Panc1 (cell line): ENCODE results near the gene HSP90B1. TPM values are rescaled to one million over a fixed set of nuclear protein-coding genes. Genes with fewer than 3 reads are reported as not detected.

Source experiments
- ATAC-seq: fragments of 200-7000 bp; cut with Tn5 transposase; 2 replicates; pipeline ENCODE4 v1.9.1; 2020; ENCODE audit warnings: mild to moderate bottlenecking, moderate library complexity
- BruUV-seq: library from RNA; stranded (reverse); fragments of 400-500 nt; replicated peaks from 2 replicates; lab custom pipeline; 2021; lab: Mats Ljungman, UMichigan
- CTCF ChIA-PET: fragments of 300-600 bp; sonication (Branson Sonifier 250); formaldehyde crosslinking; loops from one replicate; lab custom pipeline; 2022; ENCODE audit warnings: antibody characterized with exemption; lab: Charles Lee
- POLR2A ChIA-PET: fragments of 300-600 bp; sonication (Branson Sonifier 250); formaldehyde crosslinking; loops from one replicate; lab custom pipeline; 2022; ENCODE audit warnings: antibody characterized with exemption; lab: Charles Lee
- DNase-seq: peaks from one replicate; pipeline ENCODE4 v3.0.0-alpha.2; 2010; ENCODE audit warnings: low read depth, low spot score
- H3K27ac ChIP-seq: 2 replicates; pipeline ENCODE4 v1.5.1; 2011; ENCODE audit warnings: mild to moderate bottlenecking, low read length, inconsistent platforms
- H3K27me3 ChIP-seq: fragments of 200-500 bp; sonication (Bioruptor generic); 2 replicates; pipeline ENCODE4 v1.6.0; 2014; ENCODE audit warnings: low read length, inconsistent platforms; ENCODE audit not compliant: control insufficient read depth, insufficient read depth
- H3K36me3 ChIP-seq: fragments of 200-500 bp; sonication (Bioruptor generic); 2 replicates; pipeline ENCODE4 v1.5.1; 2014; ENCODE audit warnings: inconsistent platforms, mild to moderate bottlenecking, low read length, moderate library complexity; ENCODE audit not compliant: control insufficient read depth, insufficient read depth
- H3K4me1 ChIP-seq: 2 replicates; pipeline ENCODE4 v1.5.1; 2011; ENCODE audit warnings: inconsistent platforms, mild to moderate bottlenecking, low read length, moderate library complexity; ENCODE audit not compliant: control insufficient read depth, insufficient read depth
- H3K4me3 ChIP-seq, 2 experiments: 2 replicates each; pipeline ENCODE4 v1.5.1; 2011 to 2012; ENCODE audit warnings: low read depth in 2 of 2, low read length in 2 of 2, mild to moderate bottlenecking in 2 of 2, inconsistent platforms in 1 of 2, moderate library complexity in 1 of 2
- H3K9me3 ChIP-seq: fragments of 200-500 bp; sonication (Bioruptor generic); 2 replicates; pipeline ENCODE4 v1.5.1; 2014; ENCODE audit warnings: low read depth, mild to moderate bottlenecking, inconsistent platforms, low read length, moderate library complexity; ENCODE audit not compliant: control insufficient read depth, insufficient read depth
- POLR2AphosphoS5 ChIP-seq: IDR thresholded peaks from 2 replicates; pipeline ENCODE4 v1.6.1; 2012; ENCODE audit warnings: mild to moderate bottlenecking, low read depth, low read length, moderate library complexity
- SIN3A ChIP-seq: IDR thresholded peaks from 2 replicates; pipeline ENCODE4 v1.6.1; 2012; ENCODE audit warnings: low read depth, mild to moderate bottlenecking, low read length, moderate library complexity, borderline replicate concordance; ENCODE audit not compliant: insufficient read depth
- TCF7L2 ChIP-seq: IDR thresholded peaks from 2 replicates; pipeline ENCODE4 v1.6.1; 2011; ENCODE audit warnings: mild to moderate bottlenecking, low read depth, low read length, inconsistent platforms
- in situ Hi-C: cut with HindIII; loops from 2 replicates; pipeline ENCODE4 v1.10.0; 2016; ENCODE audit warnings: low sequenced_read_pairs, low pct_unique_long_range_greater_than_20kb
- intact Hi-C: fragments of 100-400 bp; cut with micrococcal nuclease; formaldehyde crosslinking; loops from one replicate; pipeline ENCODE4 v1.10.0; 2022; ENCODE audit not compliant: unreplicated experiment
- total RNA-seq: library from RNA; stranded (reverse); gene quantifications from one replicate; pipeline ENCODE4 v1.2.1, GENCODE V29; 2021; ENCODE audit not compliant: unreplicated experiment
- TF ChIP-seq, protein P1 (sequence below), 2 experiments: IDR thresholded peaks; 2 replicates each; pipeline ENCODE4 v1.6.1; 2011 to 2012; ENCODE audit warnings: low read depth in 2 of 2, control low read depth in 1 of 2, low read length in 1 of 2, mild to moderate bottlenecking in 1 of 2, moderate library complexity in 1 of 2; ENCODE audit not compliant: insufficient read depth in 1 of 2
- TF ChIP-seq, protein P2 (sequence below): fragments of 450-650 bp; IDR thresholded peaks from 2 replicates; pipeline ENCODE4 v1.5.1; 2017; ENCODE audit warnings: mild to moderate bottlenecking

The HSP90B1 gene
- total RNA-seq, 1 experiment from 2014 or later: 503 TPM

DNA sequence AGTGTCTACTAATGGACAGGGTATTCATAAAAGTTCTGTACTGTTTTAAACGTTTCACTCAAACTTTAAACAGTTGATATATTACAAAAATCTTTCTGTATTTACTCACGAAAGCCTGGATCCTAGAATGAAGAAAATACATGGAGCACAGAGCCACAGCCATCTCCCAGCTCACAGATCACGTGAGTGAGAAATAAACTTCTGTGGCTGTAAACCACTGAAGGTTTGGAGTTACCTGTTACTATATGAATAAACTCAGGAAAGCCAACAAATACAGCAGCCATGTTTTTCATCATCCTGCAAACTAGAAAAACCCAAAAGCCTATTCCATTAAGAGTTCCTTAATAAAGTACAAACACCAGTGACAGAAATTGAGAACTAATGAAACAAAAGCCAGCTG is 34.6 kb downstream of the HSP90B1 start:
- in situ Hi-C loops: no loop called here
- intact Hi-C loops: no loop called here
- Histone ChIP-seq H3K4me1 (peaks cover 21% of the 10 kb centered on the region), H3K4me3 (peak overlapping the region; percentile 93 to 96), H3K36me3 (peaks cover 7% of the 10 kb centered on the region), H3K9me3 (no peaks in the 10 kb centered on the region), H3K27me3 (no peaks in the 10 kb centered on the region), H3K27ac (peak overlapping the region; percentile 99)
- POLR2A ChIA-PET: interaction anchor here (1.1 to 1.2 kb wide), 2 partner anchors 8 to 35 kb away, joined by 3 to 5 read pairs; a partner anchor contains a TSS
- TF ChIP-seq, protein P1, sequence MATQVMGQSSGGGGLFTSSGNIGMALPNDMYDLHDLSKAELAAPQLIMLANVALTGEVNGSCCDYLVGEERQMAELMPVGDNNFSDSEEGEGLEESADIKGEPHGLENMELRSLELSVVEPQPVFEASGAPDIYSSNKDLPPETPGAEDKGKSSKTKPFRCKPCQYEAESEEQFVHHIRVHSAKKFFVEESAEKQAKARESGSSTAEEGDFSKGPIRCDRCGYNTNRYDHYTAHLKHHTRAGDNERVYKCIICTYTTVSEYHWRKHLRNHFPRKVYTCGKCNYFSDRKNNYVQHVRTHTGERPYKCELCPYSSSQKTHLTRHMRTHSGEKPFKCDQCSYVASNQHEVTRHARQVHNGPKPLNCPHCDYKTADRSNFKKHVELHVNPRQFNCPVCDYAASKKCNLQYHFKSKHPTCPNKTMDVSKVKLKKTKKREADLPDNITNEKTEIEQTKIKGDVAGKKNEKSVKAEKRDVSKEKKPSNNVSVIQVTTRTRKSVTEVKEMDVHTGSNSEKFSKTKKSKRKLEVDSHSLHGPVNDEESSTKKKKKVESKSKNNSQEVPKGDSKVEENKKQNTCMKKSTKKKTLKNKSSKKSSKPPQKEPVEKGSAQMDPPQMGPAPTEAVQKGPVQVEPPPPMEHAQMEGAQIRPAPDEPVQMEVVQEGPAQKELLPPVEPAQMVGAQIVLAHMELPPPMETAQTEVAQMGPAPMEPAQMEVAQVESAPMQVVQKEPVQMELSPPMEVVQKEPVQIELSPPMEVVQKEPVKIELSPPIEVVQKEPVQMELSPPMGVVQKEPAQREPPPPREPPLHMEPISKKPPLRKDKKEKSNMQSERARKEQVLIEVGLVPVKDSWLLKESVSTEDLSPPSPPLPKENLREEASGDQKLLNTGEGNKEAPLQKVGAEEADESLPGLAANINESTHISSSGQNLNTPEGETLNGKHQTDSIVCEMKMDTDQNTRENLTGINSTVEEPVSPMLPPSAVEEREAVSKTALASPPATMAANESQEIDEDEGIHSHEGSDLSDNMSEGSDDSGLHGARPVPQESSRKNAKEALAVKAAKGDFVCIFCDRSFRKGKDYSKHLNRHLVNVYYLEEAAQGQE (IDR thresholded peaks at IDR 0.05; ENCODE audit: insufficient read depth in 1 of 2, low read depth in 2 of 2, low read length in 1 of 2): no peak
- no peak for TF ChIP-seq SIN3A
- no peak for TF ChIP-seq TCF7L2
- no peak for TF ChIP-seq POLR2AphosphoS5
- TF ChIP-seq, protein P2, sequence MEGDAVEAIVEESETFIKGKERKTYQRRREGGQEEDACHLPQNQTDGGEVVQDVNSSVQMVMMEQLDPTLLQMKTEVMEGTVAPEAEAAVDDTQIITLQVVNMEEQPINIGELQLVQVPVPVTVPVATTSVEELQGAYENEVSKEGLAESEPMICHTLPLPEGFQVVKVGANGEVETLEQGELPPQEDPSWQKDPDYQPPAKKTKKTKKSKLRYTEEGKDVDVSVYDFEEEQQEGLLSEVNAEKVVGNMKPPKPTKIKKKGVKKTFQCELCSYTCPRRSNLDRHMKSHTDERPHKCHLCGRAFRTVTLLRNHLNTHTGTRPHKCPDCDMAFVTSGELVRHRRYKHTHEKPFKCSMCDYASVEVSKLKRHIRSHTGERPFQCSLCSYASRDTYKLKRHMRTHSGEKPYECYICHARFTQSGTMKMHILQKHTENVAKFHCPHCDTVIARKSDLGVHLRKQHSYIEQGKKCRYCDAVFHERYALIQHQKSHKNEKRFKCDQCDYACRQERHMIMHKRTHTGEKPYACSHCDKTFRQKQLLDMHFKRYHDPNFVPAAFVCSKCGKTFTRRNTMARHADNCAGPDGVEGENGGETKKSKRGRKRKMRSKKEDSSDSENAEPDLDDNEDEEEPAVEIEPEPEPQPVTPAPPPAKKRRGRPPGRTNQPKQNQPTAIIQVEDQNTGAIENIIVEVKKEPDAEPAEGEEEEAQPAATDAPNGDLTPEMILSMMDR: no peak
- CTCF ChIA-PET: no interaction called here
- no peak for DNase-seq
- ATAC-seq: no peak
- BruUV-seq: no TSS peak

DNA sequence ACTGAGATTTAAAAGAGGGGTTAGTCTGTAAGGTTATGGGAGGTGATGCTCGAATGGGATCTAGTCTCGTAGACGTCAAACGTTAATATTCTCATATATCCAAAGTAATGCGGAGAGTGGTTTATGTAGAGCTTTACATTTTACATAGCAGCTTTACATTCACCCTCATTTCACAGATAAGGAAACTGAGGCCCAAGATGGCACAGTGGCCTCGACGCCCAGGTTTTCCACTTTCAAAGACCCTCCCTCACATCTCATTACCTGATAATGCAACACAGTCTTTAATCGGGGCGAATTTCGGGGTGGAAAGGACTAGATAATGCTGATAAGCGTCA is 35.0 kb downstream of the HSP90B1 start:
- Histone ChIP-seq H3K9me3 (no peaks in the 10 kb centered on the region), H3K27me3 (no peaks in the 10 kb centered on the region), H3K4me1 (peaks cover 21% of the 10 kb centered on the region), H3K27ac (peak overlapping the region; percentile 99), H3K36me3 (peaks cover 7% of the 10 kb centered on the region), H3K4me3 (peak overlapping the region; percentile 93 to 96)
- BruUV-seq: TSS peak; percentile 99
- ChIA-PET POLR2A (interaction anchor here (1.1 to 1.2 kb wide), 2 partner anchors 8 to 36 kb away, joined by 3 to 5 read pairs; a partner anchor contains a TSS), CTCF (interaction anchor here (0.6 kb wide), 1 partner anchor 120 kb away, joined by 3 read pairs; no protein-coding TSS in a partner anchor)
- DNase-seq: no peak
- in situ Hi-C loops (no loop called here), intact Hi-C loops (no loop called here)
- no peak for ATAC-seq
- TF ChIP-seq POLR2AphosphoS5: no peak
- no peak for TF ChIP-seq TCF7L2
- TF ChIP-seq, protein P2: no peak
- TF ChIP-seq, protein P1 (IDR thresholded peaks at IDR 0.05; ENCODE audit: insufficient read depth in 1 of 2, low read depth in 2 of 2, low read length in 1 of 2): no peak
- TF ChIP-seq SIN3A: no peak
